IPS DF 4.7 (cell line): ENCODE measurements around the gene CELA2A.

Source experiments
- DNase-seq: peaks from one replicate; pipeline ENCODE4 v3.0.0-alpha.2; 2013; ENCODE audit warnings: low spot score; ENCODE audit errors: extremely low read depth

The CELA2A gene

DNA sequence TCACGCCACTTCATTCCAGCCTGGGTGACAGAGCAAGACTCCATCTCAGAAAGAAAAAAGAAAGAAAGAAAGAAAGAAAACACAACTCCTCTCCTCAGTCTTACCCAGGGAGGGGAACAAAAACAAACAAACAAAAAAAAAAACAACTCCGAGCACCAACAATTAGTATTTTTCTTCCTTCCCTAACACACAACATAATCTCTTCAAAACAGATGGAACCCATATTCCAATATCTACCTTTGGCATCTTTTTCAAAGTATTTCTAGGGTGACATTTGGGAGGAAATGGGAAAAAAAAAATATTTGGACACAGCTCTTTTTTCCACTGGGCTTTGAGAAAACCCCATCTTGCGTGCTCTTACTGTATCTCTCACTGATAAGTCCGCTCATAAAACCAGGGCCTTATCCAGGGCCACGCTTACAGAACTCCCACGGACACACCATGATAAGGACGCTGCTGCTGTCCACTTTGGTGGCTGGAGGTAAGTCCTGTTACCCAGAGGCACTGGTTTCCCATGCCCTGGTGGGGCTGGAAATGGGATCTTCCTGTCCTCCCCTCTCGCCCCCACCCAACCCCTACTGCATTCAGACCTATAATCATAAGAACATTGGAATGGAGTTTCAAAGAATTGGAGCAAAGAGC is at the start of gene CELA2A:
Gene CELA2A, plus strand, starts transcription at position 420 of the 642 bp plus-strand sequence. Its CDS starts 22 bp downstream, at position 442.
- DNase-seq, result no peak

DNA sequence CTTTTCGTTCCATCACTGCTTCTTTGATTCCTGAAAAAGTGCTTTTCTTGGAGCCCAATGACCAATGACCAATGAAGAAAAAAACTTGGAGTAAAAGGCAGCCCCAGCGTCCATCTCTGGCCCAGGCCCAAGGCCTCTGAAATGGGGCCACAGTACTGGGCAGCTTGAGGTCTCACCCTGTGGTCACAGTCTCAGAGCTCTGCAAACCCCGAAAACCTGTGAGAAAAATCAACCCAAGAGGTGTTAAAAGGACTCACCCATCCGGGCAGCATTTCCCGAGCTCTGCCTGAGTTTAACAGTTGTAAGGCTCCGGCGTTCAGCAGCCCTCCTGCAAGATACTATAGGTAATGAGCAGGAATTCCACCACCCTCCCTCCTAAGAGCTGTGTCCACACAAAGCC is 49.0 kb upstream of the CELA2A start:
- DNase-seq, result no peak

- DNase-seq, result no peak
Observed at GRCh38 chr1:15408890-15409387, 47.6 kb upstream of the CELA2A start.

GRCh38 chr1:15409388-15410222 is 46.9 kb upstream of the CELA2A start, which contains the start of gene EFHD2:
Gene EFHD2 (plus strand): TSS chr1:15409888. CDS start chr1:15409972, 84 bp downstream.
- no peak for DNase-seq

- DNase-seq, result no peak
Observed at GRCh38 chr1:15410223-15410883, 46.2 kb upstream of the CELA2A start.

DNA sequence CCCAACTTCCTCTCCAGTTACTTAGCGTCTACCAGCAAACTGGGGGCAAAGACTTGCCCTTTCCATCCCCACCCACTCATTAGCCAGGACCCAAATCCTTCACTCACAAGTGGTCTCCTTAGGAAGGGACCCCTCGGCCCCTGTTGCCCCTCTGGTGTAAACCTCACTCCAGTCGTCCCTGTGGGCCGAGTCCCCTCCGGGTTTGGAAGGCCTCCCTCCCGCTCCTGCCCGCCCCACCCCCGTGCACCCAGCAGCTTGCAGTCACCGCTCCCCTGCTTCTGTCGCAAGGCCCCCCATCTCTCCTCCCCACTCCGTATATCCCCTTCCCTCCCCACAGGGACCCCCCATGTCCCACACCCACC is 45.7 kb upstream of the CELA2A start:
- DNase-seq, result no peak

GRCh38 chr1:15411593-15412137 is 44.9 kb upstream of the CELA2A start:
- no peak for DNase-seq

DNA sequence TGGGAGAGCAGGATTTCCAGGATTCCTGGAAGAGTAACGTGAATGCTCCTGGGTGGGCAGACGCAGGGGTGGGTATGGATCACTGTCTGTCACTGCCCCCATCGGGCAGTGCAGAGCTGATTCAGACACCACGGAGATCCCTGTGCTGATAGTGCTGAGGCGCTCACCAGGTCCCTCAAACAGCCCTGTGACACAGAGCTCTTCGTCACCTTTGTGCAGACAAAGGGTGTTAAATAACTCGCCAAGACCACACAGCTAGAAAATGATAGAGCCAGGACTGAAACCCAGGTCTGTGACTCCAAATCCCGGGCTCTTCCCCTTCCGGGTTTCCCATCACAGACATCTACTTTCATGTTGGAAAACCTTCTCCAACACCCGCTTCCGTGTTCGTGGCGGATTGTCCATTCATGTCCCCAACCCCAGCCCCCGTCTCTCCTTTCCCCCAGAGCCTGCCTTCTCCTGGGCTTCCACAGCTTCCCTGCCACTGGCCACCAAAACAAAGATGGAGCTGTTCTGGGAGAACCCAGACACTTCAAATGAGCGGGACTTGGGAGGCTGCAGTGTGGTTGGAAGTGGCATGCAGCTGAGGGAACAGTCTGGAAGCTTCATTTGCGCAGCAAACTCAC is 44.2 kb upstream of the CELA2A start:
- DNase-seq, result no peak

- no peak for DNase-seq
Observed at GRCh38 chr1:15412843-15413242, 43.7 kb upstream of the CELA2A start.

DNA sequence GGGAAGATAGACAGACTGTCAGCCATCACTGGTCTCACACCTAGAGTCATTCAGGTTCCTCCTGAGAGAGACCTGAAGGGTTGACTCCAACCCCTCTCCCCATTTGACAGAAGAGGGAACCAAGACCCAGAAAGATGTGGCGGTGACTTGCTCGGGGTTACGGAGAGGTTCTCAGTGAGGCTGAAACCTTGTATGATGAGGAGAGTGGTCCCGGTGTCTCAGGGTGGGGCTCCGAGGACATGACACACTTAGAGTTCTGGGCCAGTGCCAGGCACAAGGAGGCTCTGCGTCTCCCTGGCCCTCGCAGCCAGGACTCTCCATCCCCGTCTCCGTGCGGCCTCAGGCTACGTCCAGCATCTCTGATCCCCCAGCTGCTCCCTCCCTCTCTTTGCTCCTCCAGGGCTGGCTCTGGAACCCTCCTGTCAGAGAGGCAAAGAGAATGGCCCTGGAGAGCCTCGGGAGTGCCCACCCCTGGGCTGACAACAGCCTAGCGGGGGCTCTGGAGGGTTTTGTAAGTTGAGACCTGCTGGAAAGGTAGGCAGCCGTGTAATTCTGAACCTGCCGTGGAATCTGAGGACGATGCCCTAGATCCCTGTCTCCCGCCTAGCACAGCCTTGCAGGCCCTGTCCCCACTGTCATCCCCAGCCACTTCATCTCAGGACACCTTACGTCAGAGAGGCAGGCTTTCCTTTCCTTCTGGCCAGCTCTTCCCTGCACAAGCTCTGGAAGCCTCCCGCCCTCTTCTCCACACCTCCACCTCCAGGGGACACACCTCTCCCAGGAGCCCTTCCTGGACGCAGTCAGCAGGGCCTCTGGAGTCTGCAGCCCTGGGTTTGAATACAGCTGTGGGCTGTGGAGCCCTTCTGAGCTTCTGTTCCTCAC is 42.7 kb upstream of the CELA2A start:
- no peak for DNase-seq

DNA sequence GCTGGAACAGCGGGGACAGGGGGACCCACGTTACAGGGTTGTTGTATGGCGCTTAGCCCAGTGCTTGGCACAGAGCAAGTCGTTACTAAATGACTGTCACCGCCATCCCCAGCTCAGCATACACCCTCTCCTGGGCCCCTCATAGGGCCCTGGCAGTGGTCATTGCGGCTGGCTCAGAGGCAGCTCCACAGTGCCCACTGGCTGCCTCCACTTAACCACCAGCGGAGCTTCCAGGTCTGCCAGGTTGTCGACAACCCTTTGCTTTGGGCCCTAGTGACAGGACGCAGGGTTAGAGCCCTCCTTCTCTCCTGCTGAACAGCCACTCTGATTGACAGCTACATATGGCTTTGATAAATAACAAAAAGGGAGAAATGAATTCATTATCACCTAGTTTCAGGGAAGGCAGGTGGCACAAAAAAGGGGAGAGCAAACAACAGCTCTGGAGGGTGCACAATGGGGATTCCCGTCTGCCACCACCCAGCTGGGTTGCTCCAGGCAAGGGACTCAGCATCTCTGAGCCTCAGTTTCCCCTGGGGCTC is 42.0 kb upstream of the CELA2A start:
- DNase-seq, result no peak

- no peak for DNase-seq
Observed at GRCh38 chr1:15417059-15417934, 39.2 kb upstream of the CELA2A start.

- no peak for DNase-seq
Observed at GRCh38 chr1:15418806-15419515, 37.6 kb upstream of the CELA2A start.

GRCh38 chr1:15420853-15421465 is 35.6 kb upstream of the CELA2A start:
- no peak for DNase-seq

- no peak for DNase-seq
Observed at GRCh38 chr1:15422871-15423270, 33.7 kb upstream of the CELA2A start.

- DNase-seq, result no peak
Observed at GRCh38 chr1:15423355-15424077, 33.0 kb upstream of the CELA2A start.

DNA sequence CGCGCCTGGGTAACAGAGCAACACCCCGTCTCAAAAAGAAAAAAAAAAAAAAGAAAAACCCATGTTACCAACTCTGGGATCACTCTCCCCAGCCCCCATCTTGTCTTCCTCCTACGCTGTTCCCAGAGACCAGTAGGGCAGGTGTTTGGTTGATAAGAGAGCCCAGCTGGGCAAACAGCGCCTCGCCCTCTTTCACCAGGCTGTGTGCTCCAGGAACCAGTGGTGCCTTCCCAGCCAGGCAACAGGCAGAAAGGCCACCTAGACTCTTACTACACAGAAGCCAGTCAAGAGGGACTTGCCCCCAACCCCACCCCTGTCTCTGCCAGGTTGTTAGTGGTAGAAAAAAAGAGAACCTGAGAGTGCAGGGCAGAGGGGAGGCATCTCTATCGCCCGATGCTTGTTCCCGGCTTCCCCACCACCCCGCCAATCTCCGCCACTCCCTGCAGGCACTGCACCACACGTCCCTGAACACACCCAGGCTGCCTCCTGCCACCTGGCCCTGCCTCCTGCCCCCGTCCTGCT is 32.3 kb upstream of the CELA2A start:
- no peak for DNase-seq
